DMS79 (cell line): ENCODE measurements around the gene TNRC6C.
A peak's percentile ranks its signal among the peaks of the same experiment; 100 is the strongest.

Experiments
- DNase-seq: peaks from one replicate; lab custom pipeline; 2025; lab: John Stamatoyannopoulos, UW

TNRC6C gene

GRCh38 chr17:78012428-78012827 is 53.9 kb downstream of the TNRC6C start:
- no peak for DNase-seq

DNA sequence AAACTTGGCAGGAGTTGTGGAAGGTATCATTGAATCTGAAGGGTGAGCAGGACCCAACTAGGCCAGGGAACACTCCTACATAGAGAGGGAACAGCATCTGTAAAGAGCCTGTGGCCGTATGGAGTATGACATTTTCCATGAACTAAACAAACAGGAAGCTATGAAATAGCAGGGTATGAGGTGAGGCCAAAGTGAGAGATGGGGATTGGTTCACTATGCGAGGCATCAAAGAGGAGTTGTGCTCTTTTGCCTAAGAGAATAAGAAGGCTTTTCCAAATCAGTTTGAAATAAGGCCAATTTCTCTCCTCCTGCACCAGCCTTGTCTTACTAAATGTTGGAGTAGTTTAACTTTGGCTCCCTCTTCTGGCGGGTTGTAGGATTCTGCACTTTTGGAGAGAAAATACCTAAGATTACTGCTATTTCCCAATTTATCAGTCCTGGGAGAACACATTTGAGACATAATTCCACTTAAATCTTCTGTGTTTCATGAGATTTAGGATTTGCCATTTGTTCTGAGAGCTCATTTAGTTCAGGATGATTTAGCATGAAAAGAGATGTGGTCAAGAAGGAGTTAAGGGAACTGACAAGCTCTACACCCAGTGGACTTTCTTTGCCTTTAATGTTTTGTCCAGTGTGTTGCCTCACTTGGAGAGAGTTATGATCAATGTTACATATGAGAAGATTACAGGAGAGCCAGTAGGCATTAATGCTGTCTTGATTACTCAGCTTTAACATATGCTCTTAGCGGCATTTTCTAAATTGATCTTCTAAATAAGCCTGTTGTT is 55.4 kb downstream of the TNRC6C start:
- DNase-seq: peak; percentile 57

DNA sequence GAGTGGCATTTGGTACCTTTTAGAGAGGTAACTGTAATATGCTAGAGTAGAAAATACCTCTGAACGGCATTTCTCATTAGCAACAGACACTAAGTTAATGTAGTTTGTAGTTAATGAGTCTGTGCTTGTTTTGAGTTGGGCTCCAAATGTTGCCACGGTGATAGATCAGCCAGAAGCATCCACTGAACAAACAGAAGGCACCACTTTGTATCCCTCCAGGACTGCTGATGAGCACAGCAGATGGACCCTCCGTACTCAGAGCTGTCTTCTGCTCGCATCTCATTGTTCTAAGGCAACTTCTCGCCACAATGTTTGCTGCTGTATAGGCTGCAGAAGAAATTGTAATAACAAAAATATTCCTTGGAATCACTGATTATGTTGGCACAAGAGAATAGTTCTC is 56.1 kb downstream of the TNRC6C start:
- no peak for DNase-seq

DNA sequence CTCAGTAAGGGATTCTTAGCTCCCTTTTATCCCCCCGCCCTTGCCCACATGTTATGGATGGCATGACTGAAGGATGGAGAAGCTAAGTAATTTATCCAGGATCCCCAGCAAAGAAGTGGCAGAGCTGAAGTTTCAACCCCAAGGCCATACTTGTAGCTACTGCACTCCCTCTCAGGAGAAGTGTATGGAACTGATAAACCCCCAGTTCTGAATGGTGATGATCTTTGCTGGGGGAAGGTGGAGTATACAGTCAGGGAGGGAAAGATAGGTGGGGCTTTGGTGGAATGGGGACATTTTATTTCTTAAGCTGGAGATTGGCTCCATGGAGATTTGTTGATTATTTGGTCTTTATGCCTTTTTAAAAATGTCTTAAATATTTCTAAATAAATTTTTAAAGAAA is 58.3 kb downstream of the TNRC6C start:
- DNase-seq: no peak

GRCh38 chr17:78019367-78019975 is 61.0 kb downstream of the TNRC6C start:
- DNase-seq: no peak

DNA sequence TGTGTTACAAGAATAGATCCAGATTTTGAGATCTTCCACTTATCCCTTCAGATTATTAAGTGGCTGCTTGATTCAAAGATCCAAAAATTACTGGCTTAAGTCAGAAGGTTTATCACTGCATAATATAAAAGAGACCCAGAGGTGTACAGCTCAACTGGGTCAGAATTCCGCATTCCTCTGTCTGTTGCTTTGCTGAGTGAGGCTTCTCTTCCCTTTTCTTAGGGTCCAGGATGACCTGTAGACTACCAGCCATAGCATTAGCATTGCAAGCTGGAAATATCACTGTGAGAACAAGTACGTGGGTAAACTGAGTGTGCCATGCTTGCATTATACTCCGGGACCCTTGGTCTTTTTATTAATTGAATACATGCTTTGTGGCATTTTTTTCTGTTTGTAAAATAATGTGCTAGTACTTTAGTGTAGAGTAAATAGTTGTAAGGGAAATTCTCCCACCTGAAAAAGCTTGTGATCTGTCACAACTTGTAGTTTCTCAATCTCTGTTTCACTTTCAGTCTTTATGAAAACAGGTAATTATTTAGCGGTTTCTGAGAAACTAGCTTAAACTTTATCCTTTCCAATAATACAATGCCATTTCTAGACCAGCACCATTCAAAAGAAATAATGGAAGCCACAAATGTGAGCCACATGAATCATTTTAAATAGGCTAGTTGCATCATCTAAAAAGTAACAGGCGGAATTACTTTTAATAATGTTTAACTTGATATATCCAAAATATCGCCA is 61.6 kb downstream of the TNRC6C start:
- DNase-seq: no peak

GRCh38 chr17:78020717-78021108 is 62.2 kb downstream of the TNRC6C start:
- DNase-seq: no peak

- no peak for DNase-seq
These were observed 63.9 kb downstream of the TNRC6C start for GRCh38 chr17:78022425-78022824.

DNA sequence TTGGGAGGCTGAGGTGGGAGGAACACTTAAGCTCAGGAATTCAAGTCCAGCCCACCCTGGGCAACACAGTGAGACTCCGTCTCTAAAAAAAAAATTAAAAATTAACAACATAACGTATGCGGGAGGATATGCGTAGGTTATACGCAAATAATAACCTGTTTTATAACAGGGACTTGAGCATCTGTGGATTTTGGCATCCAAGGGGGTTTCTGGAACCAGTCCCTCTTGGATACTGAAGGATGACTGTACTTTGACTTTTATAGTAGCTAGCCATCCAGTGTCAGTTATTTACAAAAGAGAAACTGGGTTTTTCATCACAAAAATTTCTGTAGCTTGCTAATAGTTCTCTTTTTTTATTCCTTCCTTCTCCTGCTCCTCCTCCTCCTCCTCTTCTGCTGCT is 64.5 kb downstream of the TNRC6C start:
- DNase-seq: no peak

DNA sequence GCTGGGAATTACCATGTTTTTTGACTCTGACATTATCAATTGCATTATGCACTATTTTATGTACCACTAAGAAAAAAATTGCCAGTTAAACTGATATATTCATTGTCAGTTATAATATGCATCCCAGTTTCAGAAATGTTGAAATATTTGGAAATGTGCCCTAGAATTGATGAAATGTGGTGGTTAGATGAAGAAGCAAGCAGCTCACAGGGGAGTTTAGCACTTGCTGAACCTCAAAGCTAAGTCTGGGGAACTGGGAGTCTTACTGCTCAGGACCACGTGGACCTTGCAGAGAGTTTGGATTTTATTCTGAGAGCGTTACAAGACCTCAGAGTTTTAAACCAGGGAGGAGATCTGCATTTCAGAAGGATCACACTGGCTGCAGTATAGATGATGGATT is 67.9 kb downstream of the TNRC6C start:
- no peak for DNase-seq

GRCh38 chr17:78027121-78027520 is 68.6 kb downstream of the TNRC6C start:
- no peak for DNase-seq

- DNase-seq: no peak
These were observed 71.2 kb downstream of the TNRC6C start for GRCh38 chr17:78029697-78030096.

DNA sequence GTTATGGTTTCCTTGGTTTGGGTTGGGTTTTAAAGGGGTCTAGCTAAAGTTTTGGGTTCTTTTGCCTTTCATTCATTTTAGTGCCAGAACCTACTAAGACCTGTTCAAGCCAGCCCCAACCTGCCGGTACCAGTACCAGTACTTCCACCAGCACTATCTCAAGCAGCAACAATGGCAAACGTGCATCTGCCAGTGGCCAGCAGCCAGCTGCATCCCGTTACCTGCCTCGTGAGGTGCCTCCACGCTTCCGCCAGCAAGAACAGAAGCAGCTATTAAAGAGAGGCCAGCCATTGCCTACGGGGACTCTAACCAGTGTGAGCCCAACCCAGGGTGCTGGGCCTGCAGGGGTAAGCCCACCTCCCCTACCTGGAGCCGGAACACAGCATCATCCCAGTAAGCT is 72.9 kb downstream of the TNRC6C start:
- no peak for DNase-seq

- no peak for DNase-seq
These were observed 73.7 kb downstream of the TNRC6C start for GRCh38 chr17:78032166-78032565.

GRCh38 chr17:78034429-78035091 is 76.1 kb downstream of the TNRC6C start:
- DNase-seq: no peak

DNA sequence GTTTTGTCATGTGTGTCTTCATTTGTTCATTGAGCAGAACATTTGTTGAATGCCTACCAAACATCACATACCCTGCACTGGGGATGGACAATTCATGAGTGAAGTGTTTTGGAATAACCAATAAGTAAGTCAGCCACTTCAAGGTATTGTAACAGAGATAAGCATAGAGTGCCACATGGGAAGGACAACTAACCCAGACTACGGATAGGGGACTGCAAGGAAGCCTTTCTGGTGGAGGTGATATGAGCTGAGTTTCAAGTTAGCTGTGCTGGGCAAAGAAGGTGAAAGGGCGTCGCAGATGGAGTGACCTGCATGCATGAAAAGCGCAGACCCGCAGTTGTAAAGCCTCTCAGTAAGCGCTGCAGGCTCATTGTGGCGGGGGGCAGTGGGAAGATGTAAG is 78.8 kb downstream of the TNRC6C start:
- no peak for DNase-seq

DNA sequence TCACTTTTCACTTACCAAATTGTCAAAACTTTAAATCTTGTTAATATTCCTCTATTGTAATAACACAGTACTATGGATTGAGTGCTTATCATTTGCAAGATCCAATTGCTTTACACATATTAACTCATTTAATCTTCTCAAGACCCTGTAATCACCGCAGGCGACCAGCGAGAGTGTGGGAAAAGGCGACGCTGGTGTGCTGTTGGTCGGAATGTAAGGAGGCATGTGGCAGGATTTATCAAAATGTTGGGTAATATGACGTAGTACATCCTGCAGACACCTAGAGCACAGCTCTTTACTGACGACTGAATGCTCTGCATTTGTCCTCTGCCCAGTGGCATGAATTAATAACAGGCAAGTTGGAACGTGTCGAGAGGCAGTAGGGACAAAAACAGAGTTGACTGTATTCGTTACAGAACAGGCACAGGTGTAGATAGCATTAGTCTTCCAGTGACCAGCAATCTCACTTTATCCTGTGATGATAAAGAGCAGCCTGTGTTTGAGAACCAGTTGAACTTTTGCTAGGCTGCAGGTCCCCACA is 80.3 kb downstream of the TNRC6C start:
- peak; percentile 31 for DNase-seq

DNA sequence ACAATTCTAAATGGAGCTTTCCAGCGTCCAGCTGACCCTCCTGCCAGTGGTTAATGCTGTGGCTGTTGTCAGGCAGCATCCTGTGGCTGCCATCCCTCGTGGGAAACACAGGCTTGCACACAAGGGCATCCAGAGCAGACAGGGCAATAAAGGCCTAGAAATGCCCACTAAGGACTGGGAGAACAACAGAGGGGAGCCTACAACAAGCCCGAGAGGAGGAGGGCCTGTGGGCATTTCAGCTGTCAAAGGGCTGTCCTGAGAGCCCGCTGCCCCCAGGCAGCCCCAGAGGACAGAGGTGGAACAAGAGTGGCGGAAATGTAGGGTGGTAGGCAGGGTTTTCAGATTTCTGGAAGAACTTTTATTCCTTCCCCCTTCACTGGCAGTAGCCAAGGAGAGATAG is 81.1 kb downstream of the TNRC6C start:
- no peak for DNase-seq

- peak; percentile 50 for DNase-seq
These were observed 82.2 kb downstream of the TNRC6C start for GRCh38 chr17:78040440-78041385.

- DNase-seq: no peak
These were observed 83.1 kb downstream of the TNRC6C start for GRCh38 chr17:78041386-78042179.
